AG09319 (cell line): ENCODE data around the gene ISY1.
"Not testable (repeated sequence)": the region's sequence is repeated elsewhere in the genome, so short reads cannot be mapped to it uniquely, and the experiment has no call there.

Experiments
- DNase-seq: peaks from one replicate; pipeline ENCODE4 v3.0.0-alpha.2; 2010; ENCODE audit warnings: low read depth; ENCODE audit errors: extremely low read depth
- TF ChIP-seq, protein P1 (sequence below): IDR thresholded peaks from 2 replicates; pipeline ENCODE4 v1.5.1; 2011; ENCODE audit warnings: low read depth, mild to moderate bottlenecking, inconsistent platforms, low read length, moderate library complexity

Gene ISY1

GRCh38 chr3:129195731-129196256, 34.9 kb upstream of the ISY1 start:
- peak; percentile 72 for DNase-seq
- TF ChIP-seq, protein P1, sequence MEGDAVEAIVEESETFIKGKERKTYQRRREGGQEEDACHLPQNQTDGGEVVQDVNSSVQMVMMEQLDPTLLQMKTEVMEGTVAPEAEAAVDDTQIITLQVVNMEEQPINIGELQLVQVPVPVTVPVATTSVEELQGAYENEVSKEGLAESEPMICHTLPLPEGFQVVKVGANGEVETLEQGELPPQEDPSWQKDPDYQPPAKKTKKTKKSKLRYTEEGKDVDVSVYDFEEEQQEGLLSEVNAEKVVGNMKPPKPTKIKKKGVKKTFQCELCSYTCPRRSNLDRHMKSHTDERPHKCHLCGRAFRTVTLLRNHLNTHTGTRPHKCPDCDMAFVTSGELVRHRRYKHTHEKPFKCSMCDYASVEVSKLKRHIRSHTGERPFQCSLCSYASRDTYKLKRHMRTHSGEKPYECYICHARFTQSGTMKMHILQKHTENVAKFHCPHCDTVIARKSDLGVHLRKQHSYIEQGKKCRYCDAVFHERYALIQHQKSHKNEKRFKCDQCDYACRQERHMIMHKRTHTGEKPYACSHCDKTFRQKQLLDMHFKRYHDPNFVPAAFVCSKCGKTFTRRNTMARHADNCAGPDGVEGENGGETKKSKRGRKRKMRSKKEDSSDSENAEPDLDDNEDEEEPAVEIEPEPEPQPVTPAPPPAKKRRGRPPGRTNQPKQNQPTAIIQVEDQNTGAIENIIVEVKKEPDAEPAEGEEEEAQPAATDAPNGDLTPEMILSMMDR: no peak

DNA sequence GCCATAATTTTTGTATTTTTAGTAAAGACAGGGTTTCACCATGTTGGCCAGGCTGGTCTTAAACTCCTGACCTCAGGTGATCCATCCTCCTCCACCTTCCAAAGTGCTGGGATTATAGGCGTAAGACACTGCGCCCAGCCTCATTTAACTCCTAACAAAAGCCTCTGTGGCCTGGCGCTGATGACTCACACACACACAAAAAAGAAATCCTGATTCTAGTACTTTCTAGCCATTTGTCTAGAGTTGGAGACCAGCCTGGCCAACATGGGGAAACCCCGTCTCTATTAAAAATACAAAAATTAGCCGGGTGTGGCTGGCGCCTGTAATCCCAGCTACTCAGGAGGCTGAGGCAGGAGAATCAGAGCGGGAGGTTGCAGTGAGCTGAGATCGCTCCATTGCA, 28.9 kb upstream of the ISY1 start:
- DNase-seq: not testable (repeated sequence)

DNA sequence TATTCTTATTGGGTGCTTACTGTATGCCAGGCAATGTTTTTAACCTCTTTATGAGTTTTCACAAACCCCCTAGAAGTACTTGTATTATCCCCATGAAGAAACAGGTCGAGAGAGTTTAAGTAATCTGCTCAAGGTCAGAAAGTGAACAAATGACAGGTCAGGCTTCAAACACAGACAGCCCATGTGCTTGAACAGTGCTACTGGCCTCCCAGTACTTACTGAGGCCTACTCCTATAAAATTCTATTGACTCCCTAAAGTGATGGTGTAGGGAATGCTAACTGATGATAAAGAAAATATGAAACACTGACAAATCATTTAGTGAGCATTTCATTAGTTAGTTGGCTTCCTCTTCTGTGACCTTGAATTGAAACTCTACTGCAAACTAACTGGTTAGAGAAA, 27.0 kb upstream of the ISY1 start:
- TF ChIP-seq, protein P1: no peak
- no peak for DNase-seq

GRCh38 chr3:129185783-129186182, 24.9 kb upstream of the ISY1 start:
- TF ChIP-seq, protein P1: no peak
- DNase-seq: no peak

GRCh38 chr3:129184784-129185542, 24.1 kb upstream of the ISY1 start:
- DNase-seq: not testable (repeated sequence)

DNA sequence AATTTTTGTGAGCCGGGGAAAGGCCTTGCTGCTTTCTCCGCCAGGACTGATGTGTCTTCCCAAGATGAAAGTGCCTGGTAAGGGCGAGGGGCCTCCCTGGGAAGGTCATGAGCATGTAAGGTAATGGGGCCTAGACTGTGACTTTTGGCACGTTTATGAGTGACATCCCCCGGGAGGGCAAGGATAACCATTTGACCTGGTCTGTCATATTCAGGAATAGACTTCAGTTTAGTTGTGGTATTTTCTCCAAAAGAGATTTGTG, 23.5 kb upstream of the ISY1 start:
- TF ChIP-seq, protein P1: no peak
- no peak for DNase-seq

GRCh38 chr3:129183569-129184395, 22.9 kb upstream of the ISY1 start, which contains the start of gene CNBP:
Gene CNBP (minus strand): TSS chr3:129183896. CDS start chr3:129171757, 12,139 bp downstream.
- DNase-seq: peak; percentile 86
- TF ChIP-seq, protein P1: no peak

DNA sequence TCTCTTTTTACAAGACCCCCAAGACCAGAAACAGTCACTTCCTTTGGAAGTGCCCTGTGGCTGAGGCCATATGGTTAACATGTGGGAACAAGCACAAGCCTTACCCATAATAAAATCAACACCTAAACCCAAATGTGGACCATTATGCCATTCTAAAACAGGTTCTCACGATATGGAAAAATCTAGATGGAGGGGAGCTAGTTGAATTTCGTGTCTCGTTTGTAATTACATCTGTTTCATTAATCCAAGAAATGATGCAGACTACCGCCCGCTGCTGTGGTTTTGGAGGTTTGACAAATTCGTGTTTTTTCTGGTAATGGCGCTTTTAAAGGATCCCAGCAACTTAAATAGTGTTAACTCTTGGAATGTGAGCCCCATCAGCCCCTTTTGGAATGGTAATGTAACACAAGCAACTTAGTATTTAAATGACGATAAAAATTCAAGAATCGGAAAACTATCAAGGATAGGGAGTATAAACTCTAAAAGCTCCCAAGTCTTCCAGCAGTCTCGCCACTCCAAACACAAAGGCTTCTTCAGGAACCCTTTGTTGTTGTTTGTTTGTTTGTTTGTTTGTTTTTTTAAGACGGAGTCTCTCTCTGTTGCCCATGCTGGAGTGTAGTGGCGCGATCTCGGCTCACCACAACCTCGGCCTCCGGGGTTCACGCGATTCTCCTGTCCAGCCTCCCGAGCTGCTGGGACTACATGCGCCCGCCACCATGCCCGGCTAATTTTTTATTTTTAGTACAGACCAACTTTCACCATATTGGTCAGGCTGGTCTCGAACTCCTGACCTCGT, 21.7 kb upstream of the ISY1 start:
- DNase-seq: no peak
- TF ChIP-seq, protein P1: no peak
